Spleen (tissue), 7 donors: ENCODE data around the gene ERBB4.

Source experiments
- POLR2A ChIP-seq, 3 donors: fragments of 450-650 bp; IDR thresholded peaks; one replicate each; pipeline ENCODE4 v1.5.1; 2017; ENCODE audit warnings: antibody characterized with exemption in 3 of 3, mild to moderate bottlenecking in 1 of 3
- POLR2AphosphoS5 ChIP-seq, 3 donors: sonication (generic); formaldehyde crosslinking; IDR thresholded peaks; one replicate each; pipeline ENCODE4 v1.5.1; 2017; ENCODE audit warnings: antibody characterized with exemption in 3 of 3
- TF ChIP-seq, protein P1 (sequence below), 11 experiments: fragments of 200-600 bp in 7 of 11; fragments of 450-650 bp in 4 of 11; sonication (generic) in 4 of 11; IDR thresholded peaks in 8 of 11; conservative IDR thresholded peaks in 3 of 11; 1 replicate in 7 of 11; 2 replicates in 4 of 11; pipeline versions ENCODE4 v1.4.0 to v1.8.0; 2016 to 2021; ENCODE audit warnings: antibody characterized with exemption in 11 of 11, inconsistent platforms in 4 of 11, mild to moderate bottlenecking in 1 of 11
- donor health status: DM: no; HTN: no; CAD: no; lungs with moderate emphysema.
- donor health status: DM: no; HTN: no; CAD: no.
- donor health status: DM: no; HTN: no; CAD: no.

DNA sequence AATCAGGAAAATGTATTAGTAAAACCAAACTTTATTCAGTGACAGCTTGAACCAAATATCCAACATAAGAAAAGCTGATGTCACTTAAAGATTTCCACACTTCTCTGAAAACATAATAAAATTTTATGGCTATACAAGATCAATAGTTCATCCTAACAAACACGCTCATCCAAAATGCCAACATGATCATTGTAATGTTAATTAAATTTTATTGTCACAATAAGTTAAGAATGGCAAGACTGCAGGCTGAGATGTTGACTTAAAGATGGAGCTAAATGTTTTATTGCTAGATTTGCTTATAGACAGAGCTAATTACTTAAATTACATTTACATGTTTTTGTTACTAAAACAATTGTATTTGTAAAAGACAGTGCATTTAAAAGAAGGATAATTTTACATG, 140.3 kb downstream of the ERBB4 start:
- no peak for TF ChIP-seq POLR2A (IDR thresholded peaks at IDR 0.05)
- TF ChIP-seq, protein P1, sequence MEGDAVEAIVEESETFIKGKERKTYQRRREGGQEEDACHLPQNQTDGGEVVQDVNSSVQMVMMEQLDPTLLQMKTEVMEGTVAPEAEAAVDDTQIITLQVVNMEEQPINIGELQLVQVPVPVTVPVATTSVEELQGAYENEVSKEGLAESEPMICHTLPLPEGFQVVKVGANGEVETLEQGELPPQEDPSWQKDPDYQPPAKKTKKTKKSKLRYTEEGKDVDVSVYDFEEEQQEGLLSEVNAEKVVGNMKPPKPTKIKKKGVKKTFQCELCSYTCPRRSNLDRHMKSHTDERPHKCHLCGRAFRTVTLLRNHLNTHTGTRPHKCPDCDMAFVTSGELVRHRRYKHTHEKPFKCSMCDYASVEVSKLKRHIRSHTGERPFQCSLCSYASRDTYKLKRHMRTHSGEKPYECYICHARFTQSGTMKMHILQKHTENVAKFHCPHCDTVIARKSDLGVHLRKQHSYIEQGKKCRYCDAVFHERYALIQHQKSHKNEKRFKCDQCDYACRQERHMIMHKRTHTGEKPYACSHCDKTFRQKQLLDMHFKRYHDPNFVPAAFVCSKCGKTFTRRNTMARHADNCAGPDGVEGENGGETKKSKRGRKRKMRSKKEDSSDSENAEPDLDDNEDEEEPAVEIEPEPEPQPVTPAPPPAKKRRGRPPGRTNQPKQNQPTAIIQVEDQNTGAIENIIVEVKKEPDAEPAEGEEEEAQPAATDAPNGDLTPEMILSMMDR (IDR thresholded peaks at IDR 0.05 in 8 of 11, conservative IDR thresholded peaks at IDR 0.05 in 3 of 11) = no peak
- no peak for TF ChIP-seq POLR2AphosphoS5 (IDR thresholded peaks at IDR 0.05)
